Thoracic aorta (tissue), 2 donors: ENCODE measurements around the gene TRAF2. TPM values are rescaled to one million over a fixed set of nuclear protein-coding genes. Genes with fewer than 3 reads are reported as not detected.
A peak's percentile ranks its signal among the peaks of the same experiment; 100 is the strongest.

Experiments
- ATAC-seq: fragments of 150-250 bp; one replicate; pipeline ENCODE4 v1.8.0; 2017; ENCODE audit warnings: low read depth; ENCODE audit not compliant: insufficient number of reproducible peaks, low FRiP score
- DNase-seq: peaks from one replicate; pipeline ENCODE4 v3.0.0-alpha.2; 2020; ENCODE audit warnings: low spot score
- H3K27ac ChIP-seq, 2 donors: fragments of 200-600 bp; sonication (generic); 1 replicate in 1 of 2; 2 replicates in 1 of 2; pipeline ENCODE4 v1.5.1; 2016; ENCODE audit warnings: mild to moderate bottlenecking in 2 of 2, moderate library complexity in 2 of 2
- H3K27me3 ChIP-seq: fragments of 200-600 bp; sonication (generic); replicated peaks from 2 replicates; pipeline ENCODE4 v1.6.0; 2016; ENCODE audit warnings: mild to moderate bottlenecking; ENCODE audit not compliant: insufficient read depth
- H3K36me3 ChIP-seq: fragments of 200-600 bp; sonication (generic); one replicate; pipeline ENCODE4 v1.5.1; 2016
- H3K4me1 ChIP-seq, 2 donors: fragments of 200-600 bp; sonication (generic); 1 replicate in 1 of 2; 2 replicates in 1 of 2; pipeline versions ENCODE4 v1.5.1 to v1.6.0; 2016; ENCODE audit warnings: low read depth in 2 of 2, mild to moderate bottlenecking in 1 of 2; ENCODE audit not compliant: control insufficient read depth in 1 of 2
- H3K4me3 ChIP-seq: fragments of 200-600 bp; sonication (generic); 2 replicates; pipeline ENCODE4 v1.5.1; 2016; ENCODE audit warnings: mild to moderate bottlenecking
- H3K9me3 ChIP-seq: fragments of 200-600 bp; sonication (generic); 2 replicates; pipeline ENCODE4 v1.5.1; 2016
- total RNA-seq, 2 donors: library from RNA; depleted of rRNA; stranded (reverse); fragments of >200 nt; gene quantifications; one replicate each; pipeline versions ENCODE4 v1.1.0 to v1.2.3, GENCODE V29; 2016
- TF ChIP-seq, protein P1 (sequence below): fragments of 200-600 bp; sonication (generic); IDR thresholded peaks from one replicate; pipeline ENCODE4 v1.5.1; 2019; ENCODE audit warnings: antibody characterized with exemption

The TRAF2 gene
- total RNA-seq, 2 donors from 2014 or later: 11.6 to 12.9 TPM

DNA sequence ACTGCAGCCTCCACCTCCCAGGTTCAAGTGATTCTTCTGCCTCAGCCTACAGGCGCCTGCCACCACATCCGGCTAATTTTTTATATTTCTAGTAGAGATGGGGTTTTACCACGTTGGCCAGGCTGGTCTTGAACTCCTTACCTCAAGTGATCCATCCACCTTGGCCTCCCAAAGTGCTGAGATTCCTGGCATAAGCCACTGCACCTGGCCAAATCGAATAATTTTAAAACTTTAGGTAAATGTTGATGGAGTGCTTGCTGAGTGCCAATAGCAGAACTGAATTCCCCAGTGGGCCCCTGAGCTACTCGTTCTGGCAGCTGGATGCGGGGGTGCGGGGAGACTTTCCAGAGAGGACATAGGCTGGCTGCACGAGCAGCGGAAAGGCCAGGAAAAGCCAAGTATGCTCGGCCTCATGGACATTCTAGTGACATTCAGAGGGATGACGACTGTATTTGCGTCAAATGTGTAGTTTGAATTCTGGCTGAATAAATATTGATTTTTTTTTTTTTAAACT, 16.8 kb downstream of the TRAF2 start:
- Histone ChIP-seq H3K9me3 (no peaks in the 10 kb centered on the region), H3K27ac (peak overlapping the region; percentile 70 to 77), H3K36me3 (no peaks in the 10 kb centered on the region), H3K4me1 (peaks cover 18 to 40% of the 10 kb centered on the region in 2 donors), H3K27me3 (no peaks in the 10 kb centered on the region), H3K4me3 (peak overlapping the region; percentile 54)
- peak; percentile 28 for ATAC-seq
- TF ChIP-seq, protein P1, sequence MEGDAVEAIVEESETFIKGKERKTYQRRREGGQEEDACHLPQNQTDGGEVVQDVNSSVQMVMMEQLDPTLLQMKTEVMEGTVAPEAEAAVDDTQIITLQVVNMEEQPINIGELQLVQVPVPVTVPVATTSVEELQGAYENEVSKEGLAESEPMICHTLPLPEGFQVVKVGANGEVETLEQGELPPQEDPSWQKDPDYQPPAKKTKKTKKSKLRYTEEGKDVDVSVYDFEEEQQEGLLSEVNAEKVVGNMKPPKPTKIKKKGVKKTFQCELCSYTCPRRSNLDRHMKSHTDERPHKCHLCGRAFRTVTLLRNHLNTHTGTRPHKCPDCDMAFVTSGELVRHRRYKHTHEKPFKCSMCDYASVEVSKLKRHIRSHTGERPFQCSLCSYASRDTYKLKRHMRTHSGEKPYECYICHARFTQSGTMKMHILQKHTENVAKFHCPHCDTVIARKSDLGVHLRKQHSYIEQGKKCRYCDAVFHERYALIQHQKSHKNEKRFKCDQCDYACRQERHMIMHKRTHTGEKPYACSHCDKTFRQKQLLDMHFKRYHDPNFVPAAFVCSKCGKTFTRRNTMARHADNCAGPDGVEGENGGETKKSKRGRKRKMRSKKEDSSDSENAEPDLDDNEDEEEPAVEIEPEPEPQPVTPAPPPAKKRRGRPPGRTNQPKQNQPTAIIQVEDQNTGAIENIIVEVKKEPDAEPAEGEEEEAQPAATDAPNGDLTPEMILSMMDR: no peak
- DNase-seq: no peak

DNA sequence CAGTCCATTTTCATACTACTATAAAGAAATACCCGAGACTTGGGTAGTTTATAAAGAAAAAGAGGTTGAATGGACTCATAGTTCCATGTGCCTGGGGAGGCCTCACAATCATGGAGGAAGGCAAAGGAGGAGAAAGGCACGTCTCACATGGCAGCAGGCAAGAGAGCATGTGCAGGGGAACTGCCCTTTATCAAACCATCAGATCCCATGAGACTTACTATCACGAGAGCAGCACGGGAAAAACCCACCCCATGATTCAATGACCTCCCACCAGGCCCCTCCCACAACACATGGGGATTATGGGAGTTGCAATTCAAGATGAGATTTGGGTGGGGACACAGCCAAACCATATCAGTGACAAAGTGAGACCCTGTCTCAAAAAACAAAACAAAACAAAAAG, 19.9 kb downstream of the TRAF2 start:
- peaks cover 18 to 28% of the 10 kb centered on the region in 2 donors for H3K4me1 ChIP-seq
- H3K9me3 ChIP-seq: no peaks in the 10 kb centered on the region
- DNase-seq (no peak), ATAC-seq (no peak)
- TF ChIP-seq, protein P1: no peak
- H3K27ac ChIP-seq: no peak overlapping the region
- no peak overlapping the region for H3K4me3 ChIP-seq
- no peaks in the 10 kb centered on the region for H3K27me3 ChIP-seq
- H3K36me3 ChIP-seq: peaks cover 13% of the 10 kb centered on the region

DNA sequence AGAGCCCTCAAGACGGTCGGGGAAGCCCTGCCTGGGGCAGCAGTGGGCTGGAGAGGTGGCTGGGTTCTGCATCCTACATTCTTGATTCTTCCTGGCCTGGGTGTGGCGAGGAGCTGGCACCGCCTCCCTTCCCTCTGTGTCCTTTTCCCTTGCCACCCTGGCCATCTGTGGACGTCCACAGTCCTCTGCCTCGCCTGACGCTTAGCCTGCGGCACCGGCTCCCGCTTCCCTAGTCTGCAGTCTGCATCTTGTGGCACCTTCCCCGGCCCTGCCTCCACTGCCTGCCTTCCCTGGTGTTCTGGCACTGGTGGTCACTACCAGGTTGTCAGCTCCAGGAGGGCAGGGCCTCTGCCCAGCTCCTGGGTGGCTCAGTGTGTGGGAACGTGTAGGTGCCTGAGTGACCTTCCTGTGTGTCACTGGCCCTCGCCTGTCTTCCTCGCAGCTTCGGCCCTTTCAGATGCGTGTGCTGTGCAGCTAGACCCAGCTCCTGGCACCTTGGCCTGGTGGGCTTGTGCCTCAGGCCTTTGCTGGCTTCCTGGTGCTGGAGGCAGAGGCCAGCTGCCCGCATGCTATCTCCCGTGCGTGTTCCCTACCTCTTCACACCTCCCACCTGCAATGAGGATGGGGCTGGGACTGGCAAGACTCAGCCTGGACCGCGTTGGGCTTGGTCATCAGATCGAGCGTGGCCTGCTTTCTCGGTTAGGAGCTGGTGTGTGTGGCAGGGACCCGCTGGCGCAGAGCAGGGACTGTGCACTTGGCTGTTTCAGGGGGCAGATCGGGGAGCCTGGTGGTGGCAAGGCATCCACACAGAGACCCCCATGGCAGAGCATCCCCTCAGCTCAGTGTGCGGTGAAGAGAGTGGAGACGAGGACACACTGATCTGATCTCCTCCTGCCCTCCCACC, 20.9 kb downstream of the TRAF2 start:
- DNase-seq (no peak), ATAC-seq (no peak)
- TF ChIP-seq, protein P1: no peak
- H3K9me3 ChIP-seq: no peaks in the 10 kb centered on the region
- peaks cover 15% of the 10 kb centered on the region for H3K36me3 ChIP-seq
- H3K27ac ChIP-seq: no peak overlapping the region
- no peaks in the 10 kb centered on the region for H3K27me3 ChIP-seq
- peaks cover 12 to 18% of the 10 kb centered on the region in 2 donors for H3K4me1 ChIP-seq
- H3K4me3 ChIP-seq: no peak overlapping the region

DNA sequence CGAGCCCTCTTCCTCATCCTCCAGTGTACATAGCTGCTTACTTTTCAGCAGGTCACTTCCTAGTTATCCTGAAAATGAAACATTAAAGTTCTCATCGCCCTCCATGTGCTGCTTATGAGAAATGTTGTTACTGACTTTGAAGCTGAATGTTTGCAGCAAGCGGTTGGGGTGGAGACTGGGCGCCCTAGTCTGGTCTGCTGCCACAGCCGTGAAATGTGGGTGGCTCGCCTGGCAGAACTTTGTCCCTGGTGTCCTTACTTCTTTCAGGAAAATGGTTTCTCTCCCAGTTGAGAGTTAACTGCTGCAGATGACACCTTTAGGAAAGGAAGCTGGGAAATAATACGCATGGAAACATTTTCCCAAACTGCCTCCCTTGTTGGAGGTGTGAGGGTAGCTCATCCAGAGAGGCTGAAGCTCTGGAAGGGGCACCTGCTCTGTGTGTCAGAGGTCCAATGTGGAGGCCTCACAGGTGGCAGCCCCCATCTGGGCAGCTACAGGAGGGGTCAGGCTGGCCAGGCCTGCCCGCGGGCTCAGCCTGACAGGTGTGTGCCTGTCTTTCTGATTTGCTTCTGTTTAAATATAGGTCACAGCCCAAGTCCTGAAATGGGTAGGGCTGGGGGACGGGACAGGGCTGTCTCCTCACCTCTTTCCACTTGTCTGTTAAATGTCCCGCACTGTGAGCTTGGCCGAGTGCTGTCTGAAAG, 24.0 kb downstream of the TRAF2 start:
- no peak overlapping the region for H3K4me3 ChIP-seq
- H3K9me3 ChIP-seq: no peaks in the 10 kb centered on the region
- H3K36me3 ChIP-seq: peaks cover 16% of the 10 kb centered on the region
- ATAC-seq (no peak), DNase-seq (no peak)
- no peaks in the 10 kb centered on the region for H3K4me1 ChIP-seq
- H3K27me3 ChIP-seq: no peaks in the 10 kb centered on the region
- TF ChIP-seq, protein P1: no peak
- no peak overlapping the region for H3K27ac ChIP-seq

DNA sequence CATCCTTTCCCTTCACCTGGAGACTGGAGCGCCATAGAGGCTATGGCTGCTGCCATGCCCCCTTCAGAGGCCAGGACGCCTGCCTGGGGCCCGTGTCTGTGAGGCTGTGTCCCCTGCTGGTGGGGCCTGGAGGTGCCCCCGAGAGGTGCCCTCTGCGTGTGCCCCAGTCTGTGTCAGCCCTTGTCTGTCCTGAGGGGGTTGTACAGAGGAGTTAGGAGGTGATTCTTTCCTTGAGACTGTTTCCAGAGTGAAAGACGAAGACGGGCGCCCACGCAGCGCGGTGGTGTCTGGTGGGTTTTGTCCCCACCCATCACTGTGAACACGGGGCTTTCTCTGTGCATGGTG, 24.6 kb downstream of the TRAF2 start:
- H3K4me1 ChIP-seq: no peaks in the 10 kb centered on the region
- no peak overlapping the region for H3K4me3 ChIP-seq
- DNase-seq: no peak
- H3K27ac ChIP-seq: no peak overlapping the region
- no peaks in the 10 kb centered on the region for H3K9me3 ChIP-seq
- TF ChIP-seq, protein P1: no peak
- peaks cover 16% of the 10 kb centered on the region for H3K36me3 ChIP-seq
- no peak for ATAC-seq
- H3K27me3 ChIP-seq: no peaks in the 10 kb centered on the region
